GM04503 (cell line): Measurements from ENCODE around the gene ID1.
"Not testable (repeated sequence)": the region's sequence is repeated elsewhere in the genome, so short reads cannot be mapped to it uniquely, and the experiment has no call there.

ENCODE experiments used
- DNase-seq: peaks from one replicate; pipeline ENCODE4 v3.0.0-alpha.2; 2012; ENCODE audit warnings: low read depth

The ID1 gene

GRCh38 chr20:31573555-31574321 is 31.4 kb upstream of the ID1 start:
- DNase-seq = no peak

GRCh38 chr20:31574986-31575385 is 30.1 kb upstream of the ID1 start:
- not testable (repeated sequence) for DNase-seq

- no peak for DNase-seq
Observed at GRCh38 chr20:31576751-31577150, 28.3 kb upstream of the ID1 start.

GRCh38 chr20:31577194-31577593 is 27.9 kb upstream of the ID1 start:
- DNase-seq = no peak

GRCh38 chr20:31578448-31579138 is 26.5 kb upstream of the ID1 start:
- DNase-seq = no peak

- DNase-seq = no peak
Observed at GRCh38 chr20:31579245-31579644, 25.8 kb upstream of the ID1 start.

- DNase-seq = not testable (repeated sequence)
Observed at GRCh38 chr20:31579941-31580651, 25.0 kb upstream of the ID1 start.

- no peak for DNase-seq
Observed at GRCh38 chr20:31580706-31581105, 24.4 kb upstream of the ID1 start.

- DNase-seq = no peak
Observed at GRCh38 chr20:31581391-31581790, 23.7 kb upstream of the ID1 start.

- DNase-seq = no peak
Observed at GRCh38 chr20:31587545-31588389, 17.3 kb upstream of the ID1 start.

GRCh38 chr20:31590717-31591225 is 14.3 kb upstream of the ID1 start:
- no peak for DNase-seq

- DNase-seq = no peak
Observed at GRCh38 chr20:31593221-31594001, 11.7 kb upstream of the ID1 start.

- DNase-seq = no peak
Observed at GRCh38 chr20:31594002-31594557, 11.0 kb upstream of the ID1 start.

GRCh38 chr20:31594558-31595379 is 10.3 kb upstream of the ID1 start:
- DNase-seq = no peak

- DNase-seq = no peak
Observed at GRCh38 chr20:31595380-31595653, 9.8 kb upstream of the ID1 start.

GRCh38 chr20:31595654-31596411 is 9.3 kb upstream of the ID1 start:
- peak; percentile 92 for DNase-seq

- not testable (repeated sequence) for DNase-seq
Observed at GRCh38 chr20:31596412-31596715, 8.7 kb upstream of the ID1 start.

GRCh38 chr20:31596831-31597480 is 8.1 kb upstream of the ID1 start:
- DNase-seq = no peak

- no peak for DNase-seq
Observed at GRCh38 chr20:31597481-31597855, 7.6 kb upstream of the ID1 start.
